Measurements from ENCODE around the gene ISCU. TPM values are rescaled to one million over a fixed set of nuclear protein-coding genes. Genes with fewer than 3 reads are reported as not detected.
"Not testable (repeated sequence)": the region's sequence is repeated elsewhere in the genome, so short reads cannot be mapped to it uniquely, and the experiment has no call there.

Gene ISCU
- total RNA-seq, 1 donor from 2014 or later, result 131 TPM

DNA sequence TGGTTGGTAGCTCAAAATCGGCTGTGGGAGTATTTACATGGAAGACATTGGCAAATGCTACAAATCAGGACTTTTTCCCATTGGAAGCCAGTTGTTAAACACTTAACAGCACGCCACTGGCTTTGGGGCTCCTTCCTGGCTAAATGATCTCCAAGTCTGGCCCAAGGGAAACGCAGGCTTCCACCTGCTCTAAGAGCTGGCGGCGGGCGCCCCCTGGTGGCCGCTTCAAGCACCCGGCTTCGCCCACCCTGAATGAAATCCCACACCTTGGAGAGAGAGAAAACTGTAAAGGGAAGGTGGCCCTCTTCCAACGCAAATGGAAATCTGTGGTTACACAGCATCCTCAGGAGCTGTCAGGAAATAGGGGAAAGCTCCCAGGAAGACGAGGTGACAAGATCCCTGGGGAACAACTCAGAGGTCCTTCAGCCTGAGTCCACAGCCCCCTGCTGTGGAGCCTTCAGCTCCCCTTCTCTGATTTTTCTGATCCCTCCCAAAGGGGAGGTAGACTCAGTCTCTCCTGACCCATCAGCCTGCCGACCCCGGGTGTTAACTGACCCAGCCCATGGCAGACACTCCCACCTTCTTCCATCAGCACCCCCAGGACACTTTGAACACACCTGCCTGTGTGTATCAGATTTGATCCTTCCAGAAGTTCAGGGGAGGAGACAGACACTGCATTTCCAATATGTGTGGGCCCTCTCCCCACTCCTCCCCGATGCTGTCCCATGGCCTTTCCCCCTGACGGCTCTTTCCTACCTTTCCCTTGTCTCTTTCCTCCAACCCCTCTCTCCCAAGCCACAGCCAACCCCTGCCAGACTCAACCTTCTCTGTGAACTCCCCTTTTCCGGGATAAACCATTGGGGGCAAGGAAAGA lies 55.9 kb downstream of the ISCU start:
- DNase-seq (ENCODE audit: low spot score), result peak; percentile 73

DNA sequence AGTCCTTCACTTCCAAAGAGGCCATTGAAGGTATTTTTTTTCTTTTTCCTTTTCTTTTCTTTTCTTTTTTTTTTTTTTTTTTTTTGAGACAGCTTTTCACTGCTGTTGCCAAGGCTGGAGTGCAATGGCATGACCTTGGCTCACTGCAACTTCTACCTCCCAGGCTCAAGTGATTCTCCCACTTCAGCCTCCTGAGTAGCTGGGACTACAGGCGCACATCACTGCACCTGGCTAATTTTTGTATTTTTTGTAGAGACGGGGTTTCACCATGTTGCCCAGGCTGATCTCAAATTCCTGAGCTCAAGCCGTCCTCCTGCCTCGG lies 56.5 kb downstream of the ISCU start:
- DNase-seq (ENCODE audit: low spot score), result not testable (repeated sequence)

Other genes with a start within 250 kb of the ISCU start
- 5.2 TPM for gene CMKLR1, start 223.3 kb upstream of the ISCU start, total RNA-seq
- gene FICD, start 47.3 kb upstream of the ISCU start, total RNA-seq, result 6.4 TPM
- 64.9 TPM for gene SART3, start 1.4 kb upstream of the ISCU start, total RNA-seq
- 15.9 TPM for gene TMEM119, start 35.5 kb downstream of the ISCU start, total RNA-seq
- 4.3 TPM for gene SELPLG, start 71.3 kb downstream of the ISCU start, total RNA-seq
- gene CORO1C, start 168.9 kb downstream of the ISCU start, total RNA-seq, result 167 TPM